HG03060 (cell line): Measurements from ENCODE around the gene BID.

Experiments
- ATAC-seq: cut with Tn5 transposase; IDR thresholded peaks from one replicate; pipeline ENCODE4 v1.9.1; 2021; ENCODE audit warnings: low read depth, moderate number of reproducible peaks; ENCODE audit not compliant: unreplicated experiment

Gene BID

GRCh38 chr22:17804331-17805080 is 30.2 kb upstream of the BID start:
- ATAC-seq, result no peak

GRCh38 chr22:17803609-17804270 is 29.5 kb upstream of the BID start:
- ATAC-seq, result no peak

DNA sequence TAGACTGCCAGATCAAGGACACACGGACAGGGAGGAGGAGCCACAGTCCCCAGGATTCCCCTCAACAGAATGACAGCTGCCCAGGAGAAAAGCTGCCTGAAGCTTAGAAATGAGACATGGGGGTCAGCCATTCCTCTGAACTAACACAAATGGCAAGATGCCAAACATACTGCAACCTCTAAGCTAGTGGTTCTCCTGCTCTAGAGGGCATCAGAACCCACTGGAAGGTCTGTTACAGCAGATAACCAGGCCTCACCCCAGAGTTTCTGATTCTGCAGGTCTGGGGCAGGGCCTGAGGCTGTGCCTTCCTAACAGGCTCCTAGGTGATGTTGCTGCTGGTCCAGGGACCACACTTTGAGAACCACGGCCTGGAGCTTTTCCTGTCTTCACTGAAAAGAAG is 28.6 kb upstream of the BID start:
- no peak for ATAC-seq

DNA sequence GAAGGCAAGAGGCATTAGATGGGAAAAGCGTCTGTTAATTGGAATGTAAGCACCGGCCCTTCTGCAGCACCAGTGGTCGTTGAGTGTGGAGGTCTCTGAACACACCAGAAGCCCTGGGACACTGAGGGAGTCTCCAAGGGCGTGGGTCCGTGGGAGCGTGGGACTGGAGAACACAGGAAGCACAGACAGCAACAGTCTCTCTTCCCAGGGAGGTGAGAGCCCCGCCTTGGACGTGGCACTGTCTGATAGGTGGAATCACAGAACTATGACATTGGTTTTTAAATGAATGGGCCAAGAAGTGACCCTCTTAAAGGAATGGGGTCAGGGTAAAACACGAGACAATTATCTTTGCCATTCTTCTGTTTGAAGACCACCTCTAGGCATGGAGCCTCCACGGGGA is 28.1 kb upstream of the BID start:
- ATAC-seq, result no peak

DNA sequence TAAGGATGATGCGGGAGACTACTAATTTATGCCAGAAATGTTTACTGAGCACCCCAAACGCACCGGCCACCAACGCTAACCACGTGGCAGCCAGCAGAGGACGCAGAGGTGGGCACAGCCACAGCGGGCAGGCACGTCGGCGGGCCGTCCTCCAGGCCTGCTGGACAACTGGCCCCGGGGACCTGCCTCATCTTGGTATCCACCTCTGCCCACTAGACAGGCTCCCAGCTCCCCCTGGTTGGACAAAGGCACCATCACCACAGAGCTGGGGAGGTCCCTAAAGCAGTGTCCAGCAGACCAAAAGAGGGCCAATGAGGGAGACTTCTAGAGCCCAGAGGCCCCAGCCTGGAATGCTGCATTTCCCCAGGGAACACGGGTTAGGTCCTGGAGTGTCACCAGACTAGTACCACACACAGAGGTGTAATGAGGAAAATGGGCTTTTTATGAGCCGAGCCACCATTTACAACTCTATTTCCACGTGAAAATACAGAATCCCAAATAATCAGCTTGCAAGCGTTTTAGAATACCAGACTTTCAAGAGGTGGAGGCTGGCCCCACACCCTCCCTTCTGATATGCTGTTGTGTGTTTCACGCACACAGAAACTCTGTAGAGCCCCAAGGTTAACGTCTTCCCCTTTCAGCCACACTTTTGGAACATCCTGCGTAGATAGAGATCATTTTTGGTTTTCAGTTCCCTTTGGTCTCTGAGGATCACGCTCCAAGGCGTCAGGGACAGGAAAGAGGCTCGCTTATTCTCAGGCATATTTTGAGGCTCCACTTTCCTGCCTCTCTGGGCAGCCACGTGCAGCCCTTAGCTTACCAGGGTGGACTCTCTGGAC is 23.7 kb upstream of the BID start:
- no peak for ATAC-seq

GRCh38 chr22:17796695-17797094 is 22.4 kb upstream of the BID start:
- ATAC-seq, result no peak

GRCh38 chr22:17795661-17796548 is 21.6 kb upstream of the BID start:
- no peak for ATAC-seq

- ATAC-seq, result no peak
Measured at GRCh38 chr22:17794726-17795542, 20.7 kb upstream of the BID start.

GRCh38 chr22:17792854-17793434 is 18.7 kb upstream of the BID start:
- ATAC-seq, result no peak

DNA sequence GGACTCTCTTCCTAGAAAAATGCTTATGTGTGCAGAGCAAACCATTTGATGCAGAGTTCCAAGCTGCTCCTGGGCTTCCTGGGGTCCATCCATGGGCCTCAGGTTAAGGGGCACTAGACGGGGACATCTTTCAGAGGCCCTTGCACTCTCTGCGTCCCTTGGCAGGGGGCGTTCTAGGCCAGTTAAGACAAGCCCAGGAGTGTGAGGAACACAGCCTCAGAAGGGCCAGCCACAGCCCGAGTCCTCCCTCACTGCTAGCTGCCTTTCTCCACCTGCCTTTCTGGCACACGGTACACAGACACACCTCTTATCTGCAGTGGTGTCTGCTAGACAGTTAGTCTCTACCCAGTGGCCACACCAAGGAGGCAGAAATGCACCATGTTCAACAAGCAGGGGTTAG is 18.0 kb upstream of the BID start:
- no peak for ATAC-seq

GRCh38 chr22:17791196-17791595 is 16.9 kb upstream of the BID start:
- ATAC-seq, result no peak

GRCh38 chr22:17789379-17790200 is 15.3 kb upstream of the BID start:
- no peak for ATAC-seq

GRCh38 chr22:17788528-17789378 is 14.5 kb upstream of the BID start:
- no peak for ATAC-seq

- ATAC-seq, result no peak
Measured at GRCh38 chr22:17787716-17788330, 13.6 kb upstream of the BID start.

DNA sequence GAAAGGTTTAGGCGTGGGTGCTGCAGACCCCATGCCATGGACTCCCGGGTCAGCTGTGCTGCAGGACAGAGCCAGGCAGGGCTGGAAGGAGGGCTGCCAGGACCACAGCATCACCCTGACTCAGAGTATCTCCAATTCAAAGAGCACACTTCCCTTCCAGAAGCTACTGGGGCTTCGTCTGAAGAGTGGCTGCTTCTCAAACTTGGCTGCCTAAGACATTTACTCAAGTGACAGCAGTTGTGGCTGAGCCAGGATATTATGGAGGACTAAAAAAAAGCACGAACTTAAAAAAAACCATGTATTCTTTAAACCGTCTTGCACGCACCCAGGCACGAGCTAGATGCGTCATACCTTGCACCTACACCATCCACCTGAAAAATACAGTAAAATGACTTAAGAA is 13.0 kb upstream of the BID start:
- ATAC-seq, result no peak

DNA sequence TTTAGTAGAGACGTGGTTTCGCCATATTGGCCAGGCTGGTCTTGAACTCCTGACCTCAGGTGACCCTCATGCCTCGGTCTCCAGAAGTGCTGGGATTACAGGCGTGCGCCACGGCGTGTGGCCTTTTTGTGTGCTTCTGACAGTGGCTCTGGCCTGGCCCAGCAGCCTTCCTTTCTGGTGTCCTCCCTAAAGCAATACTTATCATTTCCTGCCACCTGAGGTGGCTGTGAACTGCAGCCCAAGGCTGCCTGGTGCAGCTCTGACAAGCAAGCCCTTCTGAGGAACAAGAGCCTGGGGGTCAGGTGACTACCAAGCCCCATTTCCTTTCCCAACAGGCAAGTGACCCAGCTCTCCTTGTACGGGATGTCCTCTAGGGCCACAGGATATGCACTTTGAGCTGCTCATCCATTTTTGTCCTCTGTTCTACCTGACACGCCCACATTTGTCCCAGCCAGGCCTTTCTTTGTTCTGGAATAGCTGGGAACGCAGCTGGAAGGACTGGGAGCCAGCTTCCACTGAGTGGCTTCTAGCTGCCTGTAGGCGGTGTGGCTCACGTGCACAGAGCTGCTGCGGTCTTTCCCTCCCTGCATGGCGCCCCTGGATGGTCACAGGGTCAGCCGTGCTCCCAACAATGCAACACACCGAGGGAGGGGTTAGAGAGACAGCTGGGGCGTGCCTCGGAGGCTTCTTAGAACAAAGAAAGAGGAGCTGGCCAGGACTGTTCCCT is 12.3 kb upstream of the BID start:
- ATAC-seq, result no peak
